Natural killer cell (primary cell): ENCODE measurements around the gene EDC4. TPM values are rescaled to one million over a fixed set of nuclear protein-coding genes. Genes with fewer than 3 reads are reported as not detected.

Source experiments
- ATAC-seq, 3 donors: fragments of 150-1000 bp in 2 of 3; fragments of 200-7000 bp in 1 of 3; cut with Tn5 transposase; 1 replicate in 1 of 3; 2 replicates in 2 of 3; pipeline ENCODE4 v1.10.0; 2021; ENCODE audit warnings: mild to moderate bottlenecking in 2 of 3, moderate library complexity in 2 of 3
- DNase-seq, 2 donors: peaks; one replicate each; pipeline versions ENCODE4 v3.0.0 to v3.0.0-alpha.2; 2013 to 2021; ENCODE audit warnings: mixed read lengths in 1 of 2
- H3K27ac ChIP-seq: one replicate; pipeline ENCODE4 v1.5.1; 2013; ENCODE audit warnings: mild to moderate bottlenecking, low read length
- H3K27me3 ChIP-seq: one replicate; pipeline ENCODE4 v1.6.1; 2013; ENCODE audit warnings: low read length; ENCODE audit not compliant: control insufficient read depth, insufficient read depth
- H3K36me3 ChIP-seq: one replicate; pipeline ENCODE4 v1.6.1; 2013; ENCODE audit warnings: low read length; ENCODE audit not compliant: control insufficient read depth, insufficient read depth
- H3K4me1 ChIP-seq: one replicate; pipeline ENCODE4 v1.6.1; 2013; ENCODE audit warnings: low read length; ENCODE audit not compliant: control insufficient read depth, insufficient read depth
- H3K4me3 ChIP-seq: one replicate; pipeline ENCODE4 v1.5.1; 2013; ENCODE audit warnings: low read length
- H3K9me3 ChIP-seq: one replicate; pipeline ENCODE4 v1.6.1; 2013; ENCODE audit warnings: low read length; ENCODE audit not compliant: control insufficient read depth, insufficient read depth
- H3K27ac Mint-ChIP-seq, 2 donors: one replicate each; pipeline ENCODE4 v1.8.0; 2022; ENCODE audit warnings: mild to moderate bottlenecking in 2 of 2, mixed read lengths in 2 of 2, moderate library complexity in 1 of 2
- H3K27me3 Mint-ChIP-seq, 2 donors: one replicate each; pipeline ENCODE4 v1.8.0; 2022; ENCODE audit warnings: low read depth in 2 of 2, mixed read lengths in 2 of 2
- H3K36me3 Mint-ChIP-seq: one replicate; pipeline ENCODE4 v1.8.0; 2022; ENCODE audit warnings: mixed read lengths
- H3K4me1 Mint-ChIP-seq, 2 donors: one replicate each; pipeline ENCODE4 v1.8.0; 2022; ENCODE audit warnings: mixed read lengths in 2 of 2
- H3K4me3 Mint-ChIP-seq: one replicate; pipeline ENCODE4 v1.8.0; 2022; ENCODE audit warnings: mild to moderate bottlenecking, moderate library complexity, mixed read lengths
- H3K9me3 Mint-ChIP-seq, 2 donors: one replicate each; pipeline ENCODE4 v1.8.0; 2022; ENCODE audit warnings: mixed read lengths in 2 of 2
- CTCF ChIP-seq: fragments of 200-600 bp; IDR thresholded peaks from one replicate; pipeline ENCODE4 v1.8.0; 2022; ENCODE audit warnings: antibody characterized with exemption
- WGBS: methylation state at CpG from one replicate; pipeline ENCODE4 v1.1.7; 2013; ENCODE audit warnings: missing lambda C conversion rate; ENCODE audit not compliant: insufficient coverage; 5-methylcytosine and 5-hydroxymethylcytosine counted together
- intact Hi-C: fragments of 100-400 bp; cut with micrococcal nuclease; formaldehyde crosslinking; loops from one replicate; pipeline ENCODE4 v1.14.2; 2022
- total RNA-seq, 4 donors: library from RNA; stranded (reverse); fragments of 120-200 nt in 1 of 4; gene quantifications; one replicate each; pipeline versions ENCODE4 v1.2.3 to v1.2.4, GENCODE V29; 2013 to 2022

Gene EDC4
- total RNA-seq, 3 donors from 2014 or later (not counting 1 experiment from before 2014, with no cell fraction given): 91.9 to 111 (median 105) TPM

- Mint-ChIP-seq H3K4me3 (no peak overlapping the region), H3K27ac (peak overlapping the region in 1 of 2 donors; percentile 60), H3K9me3 (no peaks in the 10 kb centered on the region), H3K4me1 (peaks cover 22 to 30% of the 10 kb centered on the region in 2 donors), H3K27me3 (no peaks in the 10 kb centered on the region), H3K36me3 (no peaks in the 10 kb centered on the region)
- Histone ChIP-seq H3K9me3 (no peaks in the 10 kb centered on the region), H3K36me3 (peaks cover 14% of the 10 kb centered on the region), H3K4me1 (no peaks in the 10 kb centered on the region), H3K27me3 (no peaks in the 10 kb centered on the region), H3K27ac (no peak overlapping the region), H3K4me3 (no peak overlapping the region)
- 93% methylated on average over 4 of the region's 4 CpGs for WGBS
- TF ChIP-seq CTCF: no peak
- DNase-seq (no peak), ATAC-seq (peak in 1 of 3 donors; percentile 57)
- intact Hi-C loops: no loop called here
Observed at GRCh38 chr16:67917852-67918236, 45.0 kb downstream of the EDC4 start.

GRCh38 chr16:67919622-67920221 lies 46.9 kb downstream of the EDC4 start:
- H3K4me1 Mint-ChIP-seq: peaks cover 22 to 25% of the 10 kb centered on the region in 2 donors
- DNase-seq (no peak), ATAC-seq (no peak)
- peaks cover 22% of the 10 kb centered on the region for H3K36me3 ChIP-seq
- H3K36me3 Mint-ChIP-seq: no peaks in the 10 kb centered on the region
- no peaks in the 10 kb centered on the region for H3K9me3 ChIP-seq
- no peak overlapping the region for H3K27ac ChIP-seq
- H3K4me3 ChIP-seq: no peak overlapping the region
- H3K4me1 ChIP-seq: no peaks in the 10 kb centered on the region
- WGBS: 96% methylated on average over 6 of the region's 6 CpGs
- H3K9me3 Mint-ChIP-seq: no peaks in the 10 kb centered on the region
- peak overlapping the region in 1 of 2 donors; percentile 35 for H3K27ac Mint-ChIP-seq
- no peaks in the 10 kb centered on the region for H3K27me3 Mint-ChIP-seq
- no peak overlapping the region for H3K4me3 Mint-ChIP-seq
- no peak for TF ChIP-seq CTCF
- H3K27me3 ChIP-seq: no peaks in the 10 kb centered on the region
- intact Hi-C loops: no loop called here

GRCh38 chr16:67922221-67922620 lies 49.4 kb downstream of the EDC4 start:
- no peaks in the 10 kb centered on the region for H3K36me3 Mint-ChIP-seq
- peaks cover 8 to 14% of the 10 kb centered on the region in 2 donors for H3K4me1 Mint-ChIP-seq
- H3K36me3 ChIP-seq: peaks cover 19% of the 10 kb centered on the region
- 81% methylated on average over 4 of the region's 5 CpGs for WGBS
- H3K27ac Mint-ChIP-seq: no peak overlapping the region
- no peak for DNase-seq
- no peak for TF ChIP-seq CTCF
- no peaks in the 10 kb centered on the region for H3K4me1 ChIP-seq
- H3K9me3 Mint-ChIP-seq: no peaks in the 10 kb centered on the region
- no peak overlapping the region for H3K27ac ChIP-seq
- H3K4me3 Mint-ChIP-seq: no peak overlapping the region
- no peaks in the 10 kb centered on the region for H3K9me3 ChIP-seq
- H3K4me3 ChIP-seq: no peak overlapping the region
- no peaks in the 10 kb centered on the region for H3K27me3 ChIP-seq
- intact Hi-C loops: no loop called here
- no peaks in the 10 kb centered on the region for H3K27me3 Mint-ChIP-seq
- no peak for ATAC-seq

- DNase-seq: no peak
- Mint-ChIP-seq H3K4me1 (peaks cover 3 to 9% of the 10 kb centered on the region in 2 donors), H3K4me3 (no peak overlapping the region), H3K27ac (no peak overlapping the region), H3K27me3 (no peaks in the 10 kb centered on the region), H3K36me3 (no peaks in the 10 kb centered on the region), H3K9me3 (no peaks in the 10 kb centered on the region)
- no peaks in the 10 kb centered on the region for H3K27me3 ChIP-seq
- 90% methylated on average over 8 of the region's 8 CpGs for WGBS
- no peak overlapping the region for H3K4me3 ChIP-seq
- TF ChIP-seq CTCF: no peak
- no peak overlapping the region for H3K27ac ChIP-seq
- intact Hi-C loops: no loop called here
- no peaks in the 10 kb centered on the region for H3K9me3 ChIP-seq
- H3K36me3 ChIP-seq: peaks cover 24% of the 10 kb centered on the region
- no peak for ATAC-seq
- H3K4me1 ChIP-seq: no peaks in the 10 kb centered on the region
Observed at GRCh38 chr16:67922740-67923139, 49.9 kb downstream of the EDC4 start.
